Fibroblast of mammary gland (primary cell): ENCODE results near the gene METTL17.
"Not testable (repeated sequence)": the region's sequence is repeated elsewhere in the genome, so short reads cannot be mapped to it uniquely, and the experiment has no call there.

Source experiments
- DNase-seq: peaks from one replicate; pipeline ENCODE4 v3.0.0-alpha.2; 2010; ENCODE audit warnings: low read depth
- H3K4me3 ChIP-seq: 2 replicates; pipeline ENCODE4 v1.5.1; 2011; ENCODE audit warnings: low read depth, mild to moderate bottlenecking, low read length, moderate library complexity; ENCODE audit not compliant: control insufficient read depth
- CTCF ChIP-seq: conservative IDR thresholded peaks from 2 replicates; pipeline ENCODE4 v1.5.1; 2011; ENCODE audit warnings: low read depth, low read length, inconsistent platforms; ENCODE audit not compliant: control insufficient read depth, insufficient read depth

Gene METTL17

DNA sequence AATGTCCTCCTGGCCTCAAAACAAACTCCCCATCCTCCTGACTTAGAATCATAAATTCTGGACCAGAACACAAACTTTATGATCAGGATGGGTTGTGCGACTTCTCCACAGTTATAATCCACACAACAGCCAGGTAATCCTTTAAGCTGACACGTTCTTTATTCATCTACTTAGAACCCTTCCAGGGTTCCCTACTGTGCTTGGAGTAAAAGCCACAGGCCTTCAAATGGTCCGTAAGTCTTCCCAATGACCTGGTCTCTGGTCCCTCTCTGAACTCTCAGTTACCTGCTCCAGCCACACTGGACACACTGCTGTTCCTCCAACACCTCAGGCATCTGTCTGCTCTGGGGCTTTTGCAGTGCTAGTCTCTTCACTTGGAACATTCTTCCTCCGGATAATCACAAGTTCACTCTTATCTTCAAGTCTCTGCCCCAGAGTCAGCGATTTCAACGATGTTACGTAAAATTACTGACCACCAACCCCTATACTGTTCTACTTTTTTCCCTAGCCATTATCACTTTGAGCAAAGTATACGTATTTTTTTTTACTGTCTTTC is 50.7 kb downstream of the METTL17 start:
- DNase-seq = no peak
- no peak overlapping the region for H3K4me3 ChIP-seq
- TF ChIP-seq CTCF = no peak

DNA sequence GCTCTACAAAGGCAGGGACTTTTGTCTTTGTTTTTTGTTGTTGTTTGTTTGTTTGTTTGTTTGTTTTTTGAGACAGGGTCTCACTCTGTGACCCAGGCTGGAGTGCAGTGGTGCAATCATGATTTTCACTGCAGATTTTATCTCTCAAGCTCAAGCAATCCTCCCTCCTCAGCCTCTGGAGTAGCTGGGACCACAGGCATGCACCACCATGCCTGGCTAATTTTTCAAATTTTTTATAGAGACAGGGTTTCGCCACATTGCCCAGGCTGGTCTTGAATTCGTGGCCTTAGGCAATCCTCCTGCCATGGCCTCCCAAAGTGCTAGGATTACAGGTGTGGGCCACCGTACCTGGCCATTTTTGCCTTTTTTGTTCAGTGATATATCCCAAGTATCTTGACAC is 51.2 kb downstream of the METTL17 start:
- DNase-seq, H3K4me3 ChIP-seq: not testable (repeated sequence)

DNA sequence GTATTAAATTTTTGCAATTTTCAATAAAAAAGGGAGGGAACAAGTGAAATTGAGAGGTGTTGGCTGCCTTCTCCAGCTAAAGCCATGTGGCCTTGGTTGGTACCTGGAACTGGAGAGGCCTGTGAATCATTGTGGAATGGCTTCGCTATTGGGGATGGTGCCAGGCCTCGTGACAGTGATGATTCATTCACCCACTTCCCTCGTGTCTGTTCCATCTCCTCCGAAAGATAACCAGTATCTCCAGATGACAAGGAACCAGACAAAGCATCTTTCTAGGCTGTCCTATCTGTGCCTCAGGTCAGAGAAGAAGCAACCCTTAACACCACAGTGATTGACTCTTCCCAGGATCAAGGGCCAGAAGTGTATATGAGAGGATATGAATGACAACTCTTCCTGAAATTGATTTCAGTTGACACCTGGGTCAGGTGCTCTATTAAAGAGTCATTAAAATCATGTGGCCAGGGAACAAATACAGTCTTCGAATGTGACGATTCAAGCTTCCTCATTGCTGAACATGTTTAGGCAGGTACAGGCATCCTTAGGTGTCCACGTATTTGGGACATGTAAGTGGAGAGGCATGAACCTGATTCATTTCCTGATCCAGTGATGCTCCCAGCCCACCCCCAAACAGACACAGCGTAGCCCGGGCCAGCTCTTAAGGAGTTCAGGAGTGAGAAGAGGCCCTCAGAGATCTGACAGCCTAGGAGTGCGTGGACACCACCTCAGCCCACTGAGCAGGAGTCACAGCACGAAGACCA is 52.1 kb downstream of the METTL17 start, which contains the start of gene RNASE7:
RNASE7 (plus strand) TSS at position 687 of the 758 bp plus-strand sequence. CDS start 631 bp downstream, outside the sequence.
- peak; percentile 66 for DNase-seq
- no peak for TF ChIP-seq CTCF
- H3K4me3 ChIP-seq = no peak within 1 kb of the TSS

- no peak for DNase-seq
- no peak overlapping the region for H3K4me3 ChIP-seq
Measured at GRCh38 chr14:21042918-21043317, 53.1 kb downstream of the METTL17 start.

GRCh38 chr14:21043387-21043973 is 53.7 kb downstream of the METTL17 start:
- DNase-seq = no peak
- no peak overlapping the region for H3K4me3 ChIP-seq
- no peak for TF ChIP-seq CTCF

More at GRCh38 chr14:21042918-21043317, 53.1 kb downstream of the METTL17 start:
- no peak for TF ChIP-seq CTCF

DNA sequence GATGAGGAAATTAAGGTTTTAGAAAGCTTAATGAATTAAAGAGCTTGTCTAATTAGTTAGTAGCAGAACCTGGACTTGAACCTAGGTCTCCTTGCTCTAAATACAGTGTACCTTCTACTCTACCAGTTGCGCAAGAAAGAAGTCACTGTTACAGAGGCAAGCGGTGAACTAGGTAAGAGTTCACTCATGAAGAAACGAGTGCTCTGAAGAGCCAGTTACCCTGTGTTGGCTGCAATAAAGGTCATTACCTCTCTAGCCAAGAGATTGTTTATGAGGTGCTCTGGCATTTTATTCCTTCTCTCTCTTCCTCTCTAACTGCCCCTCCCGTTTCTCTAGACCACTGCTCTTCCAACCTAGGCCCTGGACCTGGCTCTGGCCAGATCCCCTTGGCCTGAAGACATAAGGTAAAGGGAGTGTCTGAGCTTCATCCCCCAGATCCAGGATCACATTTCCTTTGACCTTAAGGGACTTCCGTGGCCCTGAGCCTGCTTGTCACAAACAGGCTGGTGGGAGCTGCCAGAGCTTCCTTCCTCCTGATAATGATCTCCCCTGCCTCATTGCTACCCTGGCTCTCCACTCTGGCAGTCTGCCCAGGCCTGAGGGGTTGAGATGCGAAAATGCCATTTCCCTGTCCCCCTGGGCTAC is 54.3 kb downstream of the METTL17 start:
- DNase-seq = no peak
- no peak for TF ChIP-seq CTCF
- no peak overlapping the region for H3K4me3 ChIP-seq
